Glutamatergic neuron (in vitro differentiated cells): ENCODE results near the gene TANC1. TPM values are rescaled to one million over a fixed set of nuclear protein-coding genes. Genes with fewer than 3 reads are reported as not detected.

Experiments used
- DNase-seq: peaks from one replicate; pipeline ENCODE4 v3.0.0; 2022
- H3K27ac Mint-ChIP-seq: one replicate; pipeline ENCODE4 v1.8.0; 2020; ENCODE audit warnings: mild to moderate bottlenecking, mixed read lengths, inconsistent platforms; ENCODE audit not compliant: unreplicated experiment
- H3K27me3 Mint-ChIP-seq: one replicate; pipeline ENCODE4 v1.8.0; 2020; ENCODE audit warnings: mild to moderate bottlenecking, moderate library complexity, mixed read lengths, inconsistent platforms; ENCODE audit not compliant: unreplicated experiment
- H3K36me3 Mint-ChIP-seq: one replicate; pipeline ENCODE4 v1.8.0; 2020; ENCODE audit warnings: mild to moderate bottlenecking, mixed read lengths, inconsistent platforms; ENCODE audit not compliant: unreplicated experiment
- H3K4me1 Mint-ChIP-seq: one replicate; pipeline ENCODE4 v1.8.0; 2020; ENCODE audit warnings: mild to moderate bottlenecking, low read depth, mixed read lengths, inconsistent platforms; ENCODE audit not compliant: unreplicated experiment
- H3K4me3 Mint-ChIP-seq: one replicate; pipeline ENCODE4 v1.8.0; 2020; ENCODE audit warnings: mild to moderate bottlenecking, mixed read lengths, inconsistent platforms; ENCODE audit not compliant: unreplicated experiment
- H3K9me3 Mint-ChIP-seq: one replicate; pipeline ENCODE4 v1.8.0; 2020; ENCODE audit warnings: mild to moderate bottlenecking, moderate library complexity, mixed read lengths, inconsistent platforms; ENCODE audit not compliant: unreplicated experiment
- CTCF ChIP-seq: fragments of 200-600 bp; sonication (generic); IDR thresholded peaks from one replicate; pipeline ENCODE4 v1.5.0; 2021; ENCODE audit not compliant: partially characterized antibody, unreplicated experiment
- total RNA-seq: library from RNA; stranded (reverse); fragmentation: NEBNext Ultra II Directional; extraction: Animal tissue kit (Norgen Biotek cat#: 25700); gene quantifications from one replicate; pipeline ENCODE4 v1.2.1, GENCODE V29; 2021; ENCODE audit not compliant: unreplicated experiment

TANC1 gene
- total RNA-seq, 1 donor from 2014 or later: 14.9 TPM

DNA sequence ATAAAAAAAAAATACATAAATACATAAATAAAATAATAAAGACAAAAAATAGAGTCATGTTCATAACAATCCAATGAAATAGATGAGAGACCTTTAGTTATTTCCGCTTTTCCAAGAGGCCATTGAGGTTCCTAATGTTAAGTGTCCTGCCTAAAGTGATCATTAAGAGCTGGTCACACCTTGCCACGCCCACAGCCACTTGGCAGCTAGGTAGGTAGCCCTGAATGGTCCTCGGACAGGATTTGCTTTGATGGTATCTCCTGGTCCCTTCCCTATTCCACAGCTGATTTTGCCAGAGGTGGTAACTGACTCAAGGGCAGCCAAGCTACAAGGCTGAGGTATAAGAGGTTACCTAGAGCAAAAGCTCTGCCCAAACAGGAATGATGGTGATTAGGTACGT is 24.5 kb upstream of the TANC1 start:
- Mint-ChIP-seq H3K36me3 (no peaks in the 10 kb centered on the region), H3K4me3 (no peak overlapping the region), H3K27me3 (no peaks in the 10 kb centered on the region), H3K27ac (no peak overlapping the region), H3K4me1 (no peaks in the 10 kb centered on the region), H3K9me3 (peaks cover 2% of the 10 kb centered on the region)
- no peak for DNase-seq
- TF ChIP-seq CTCF: no peak

DNA sequence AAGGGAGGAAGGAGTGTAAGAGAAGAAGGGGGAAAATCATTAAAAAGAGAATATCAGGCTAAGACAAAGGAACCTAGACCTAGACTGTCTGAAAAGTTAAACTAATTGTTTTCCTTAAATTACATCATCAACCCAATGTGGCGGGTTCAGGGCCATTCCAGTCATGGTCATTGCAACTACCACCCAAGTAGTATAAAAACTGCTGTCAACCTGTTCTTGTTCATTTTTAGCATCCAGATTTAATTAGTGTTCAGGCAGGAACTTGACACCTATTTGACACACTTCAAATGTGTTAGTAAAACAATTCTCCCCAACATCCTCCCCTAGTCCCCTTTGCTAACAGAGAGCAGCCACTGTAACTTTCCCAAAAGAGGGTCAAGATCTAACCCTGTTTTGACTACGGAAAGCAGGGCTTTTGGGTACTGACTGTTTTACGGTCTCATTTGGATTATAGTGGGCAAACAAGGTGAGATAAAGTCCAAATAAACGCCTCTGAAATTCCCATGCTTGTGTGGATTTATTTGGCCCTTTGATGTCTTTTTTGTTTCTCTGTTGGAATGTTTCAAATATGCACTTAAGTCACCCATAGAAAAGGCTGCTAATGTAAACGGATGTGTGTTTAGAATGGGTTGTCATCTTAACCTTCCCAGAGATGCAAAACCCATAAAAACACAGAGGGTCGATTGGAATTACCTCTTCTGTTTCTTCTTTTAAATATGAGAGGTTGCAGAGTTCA is 19.3 kb upstream of the TANC1 start:
- Mint-ChIP-seq H3K9me3 (peaks cover 2% of the 10 kb centered on the region), H3K27me3 (no peaks in the 10 kb centered on the region), H3K27ac (no peak overlapping the region), H3K36me3 (no peaks in the 10 kb centered on the region), H3K4me3 (no peak overlapping the region), H3K4me1 (no peaks in the 10 kb centered on the region)
- DNase-seq: no peak
- TF ChIP-seq CTCF: no peak

- Mint-ChIP-seq H3K36me3 (no peaks in the 10 kb centered on the region), H3K4me3 (no peak overlapping the region), H3K27me3 (no peaks in the 10 kb centered on the region), H3K4me1 (no peaks in the 10 kb centered on the region), H3K27ac (no peak overlapping the region), H3K9me3 (no peaks in the 10 kb centered on the region)
- no peak for DNase-seq
- TF ChIP-seq CTCF: no peak
These were observed 15.0 kb upstream of the TANC1 start for GRCh38 chr2:158953454-158953853.

DNA sequence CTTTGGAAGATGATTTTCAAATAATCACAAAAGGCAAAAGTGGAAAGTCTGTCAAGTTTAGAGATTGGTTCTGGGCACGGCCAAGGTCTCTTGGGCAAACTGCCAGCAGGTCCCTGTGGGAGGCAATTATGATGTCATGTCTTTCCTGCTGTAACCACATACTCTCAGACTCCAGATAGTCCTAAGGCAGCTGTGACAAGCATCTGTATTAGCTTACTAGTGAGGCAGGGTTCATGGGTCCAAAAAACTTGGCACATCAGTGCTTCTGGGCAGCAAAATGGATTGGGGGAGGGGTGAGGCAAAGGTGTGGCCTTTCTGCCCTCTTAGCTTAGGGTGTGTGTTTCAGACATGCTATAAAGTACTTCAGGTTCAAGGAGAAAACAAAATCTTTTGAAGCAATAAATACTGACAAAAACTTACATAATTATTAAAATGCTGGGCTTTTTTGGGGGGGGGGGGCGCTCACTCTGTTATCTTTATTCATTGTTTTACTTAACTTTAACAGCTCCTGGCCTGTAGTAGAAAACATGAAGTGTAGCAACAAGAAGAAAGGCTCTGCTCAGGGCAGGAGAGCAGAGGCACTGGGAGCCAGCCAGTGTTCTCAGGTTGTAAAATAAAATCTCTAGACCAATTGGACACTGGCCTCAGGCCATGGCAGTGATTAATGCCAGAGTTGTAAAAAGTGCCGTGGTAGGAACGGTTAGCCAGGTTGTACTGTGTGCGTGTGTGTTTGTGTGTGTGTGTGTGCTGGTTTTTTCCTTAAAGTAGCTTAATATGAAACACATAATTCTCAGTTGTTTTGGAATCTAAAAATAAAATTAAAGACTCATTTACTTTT is 14.3 kb upstream of the TANC1 start:
- Mint-ChIP-seq H3K4me3 (no peak overlapping the region), H3K4me1 (no peaks in the 10 kb centered on the region), H3K27me3 (no peaks in the 10 kb centered on the region), H3K27ac (no peak overlapping the region), H3K36me3 (no peaks in the 10 kb centered on the region), H3K9me3 (no peaks in the 10 kb centered on the region)
- TF ChIP-seq CTCF: no peak
- DNase-seq: peak; percentile 45
